GM21360 (cell line): Measurements from ENCODE around the gene PHETA1.

Source experiments
- ATAC-seq: cut with Tn5 transposase; IDR thresholded peaks from one replicate; pipeline ENCODE4 v1.9.1; 2021; ENCODE audit warnings: mild to moderate bottlenecking, moderate library complexity; ENCODE audit not compliant: unreplicated experiment

PHETA1 gene, protein sequence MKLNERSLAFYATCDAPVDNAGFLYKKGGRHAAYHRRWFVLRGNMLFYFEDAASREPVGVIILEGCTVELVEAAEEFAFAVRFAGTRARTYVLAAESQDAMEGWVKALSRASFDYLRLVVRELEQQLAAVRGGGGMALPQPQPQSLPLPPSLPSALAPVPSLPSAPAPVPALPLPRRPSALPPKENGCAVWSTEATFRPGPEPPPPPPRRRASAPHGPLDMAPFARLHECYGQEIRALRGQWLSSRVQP

DNA sequence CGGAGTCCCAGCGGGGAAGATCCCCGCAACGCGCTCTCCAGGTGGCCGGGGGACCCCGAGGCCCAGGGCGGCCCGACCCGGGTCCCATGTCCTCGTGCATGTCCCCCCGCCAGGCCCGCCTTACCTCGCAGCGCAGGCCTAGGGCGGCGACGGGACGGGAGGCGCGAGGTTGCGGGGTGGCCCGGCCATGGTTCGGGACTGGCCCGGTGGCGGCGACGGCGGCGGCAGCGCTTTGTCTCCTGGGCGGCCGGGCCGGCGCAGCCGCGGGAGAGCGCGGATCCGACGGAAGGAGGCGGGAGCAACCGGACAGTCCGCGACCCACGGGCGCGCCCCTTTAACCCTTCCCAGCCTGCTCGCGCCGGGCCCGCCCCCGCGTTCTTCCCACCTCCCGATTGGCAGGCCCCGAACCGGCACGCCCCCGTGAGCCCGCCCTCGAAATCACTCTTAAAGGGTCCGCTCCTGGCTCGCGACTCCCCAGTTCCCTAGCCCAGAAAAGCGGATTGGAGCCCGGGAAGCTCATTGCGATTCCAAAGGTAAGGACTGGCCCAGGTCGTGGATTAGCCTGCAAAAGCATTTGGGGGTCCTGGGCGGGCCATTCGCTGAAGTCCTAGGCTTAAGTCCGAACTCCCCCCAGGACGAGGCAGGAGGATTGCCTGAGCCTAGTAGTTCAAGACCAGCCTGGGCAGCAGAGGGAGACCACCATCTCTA lies at the start of gene PHETA1:
PHETA1 (minus strand) TSS at position 308 of the 708 bp plus-strand sequence. CDS start 5,668 bp downstream, outside the sequence.
- ATAC-seq = peak; percentile 84

- ATAC-seq = no peak
Observed at GRCh38 chr12:111418594-111418880, 49.6 kb upstream of the PHETA1 start.

- ATAC-seq = no peak
Observed at GRCh38 chr12:111417784-111418593, 49.1 kb upstream of the PHETA1 start.

DNA sequence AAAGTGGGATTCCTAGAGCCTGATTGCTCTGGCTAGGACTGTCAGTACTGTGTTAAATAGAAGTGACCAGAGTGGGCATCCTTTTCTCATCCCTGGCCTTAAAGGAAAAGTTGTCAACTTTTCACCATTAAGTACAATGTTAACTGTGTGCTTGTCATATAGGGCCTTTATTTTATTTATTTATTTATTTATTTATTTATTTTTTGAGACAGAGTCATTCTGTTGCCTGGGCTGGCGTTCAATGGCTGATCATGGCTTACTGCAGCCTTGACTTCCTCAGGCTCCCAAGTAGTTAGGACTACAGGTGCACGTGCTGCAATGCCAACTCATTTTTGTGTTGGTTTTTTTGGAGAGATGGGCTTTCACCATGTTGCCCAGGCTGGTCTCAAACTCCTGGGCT lies 48.4 kb upstream of the PHETA1 start:
- ATAC-seq = no peak

DNA sequence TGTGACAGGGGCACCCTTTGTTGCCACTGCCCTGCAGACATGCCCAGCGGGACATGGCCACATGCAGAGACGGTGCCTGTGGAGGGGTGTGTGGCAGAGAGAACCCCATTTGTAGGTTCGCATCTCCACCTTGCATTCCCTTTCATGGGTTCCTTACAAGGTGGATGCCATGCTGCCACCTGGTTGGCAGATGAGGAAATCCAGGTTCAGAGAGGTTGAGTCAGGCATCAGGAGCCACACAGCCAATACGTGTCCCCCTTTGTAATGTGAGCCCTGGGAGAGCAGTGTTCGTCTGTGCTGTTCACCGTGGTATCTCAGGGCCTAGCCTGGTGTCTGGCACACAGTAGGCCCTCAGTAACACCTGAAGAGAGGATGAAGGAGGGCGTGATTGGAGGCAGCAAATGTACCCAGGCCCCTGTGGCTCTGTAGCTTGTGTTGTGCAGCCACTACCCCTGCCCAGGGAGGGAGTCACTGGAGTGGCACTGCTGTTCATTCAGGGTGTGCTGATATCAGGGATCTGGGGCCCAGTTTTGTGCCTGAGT lies 45.9 kb upstream of the PHETA1 start:
- ATAC-seq = no peak

DNA sequence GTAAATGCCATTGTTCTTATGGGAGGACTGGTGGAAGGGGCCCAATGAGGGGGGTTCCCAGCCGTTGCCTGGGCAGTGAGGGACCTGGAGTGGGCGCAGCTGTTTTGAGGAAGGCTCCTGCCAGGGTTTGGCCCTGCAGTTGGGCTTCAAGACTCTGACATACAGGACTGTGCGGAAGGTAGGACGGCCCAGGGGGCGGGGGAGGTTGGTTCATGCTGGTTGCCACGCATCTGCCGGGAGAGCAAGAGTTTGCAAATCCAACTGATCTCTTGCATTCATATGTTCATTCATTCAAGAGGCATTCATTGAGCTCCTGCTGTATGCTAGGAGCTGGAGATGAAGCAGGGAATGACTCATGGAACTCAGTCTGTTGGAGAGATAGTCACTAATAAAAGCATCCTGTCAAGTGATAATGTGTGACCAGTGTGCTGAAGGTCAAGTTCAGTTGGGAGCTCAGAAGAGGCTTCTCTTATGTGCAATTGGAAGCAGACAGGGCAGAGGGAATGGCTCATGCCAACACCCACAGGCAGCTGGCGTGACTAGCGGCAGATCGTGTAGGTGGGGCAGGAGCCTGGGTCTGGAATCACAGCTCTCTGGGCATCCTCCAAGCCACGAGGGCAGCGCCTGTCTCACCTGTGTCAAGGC lies 44.7 kb upstream of the PHETA1 start:
- ATAC-seq = no peak

- ATAC-seq = no peak
Observed at GRCh38 chr12:111412830-111413441, 44.0 kb upstream of the PHETA1 start.

DNA sequence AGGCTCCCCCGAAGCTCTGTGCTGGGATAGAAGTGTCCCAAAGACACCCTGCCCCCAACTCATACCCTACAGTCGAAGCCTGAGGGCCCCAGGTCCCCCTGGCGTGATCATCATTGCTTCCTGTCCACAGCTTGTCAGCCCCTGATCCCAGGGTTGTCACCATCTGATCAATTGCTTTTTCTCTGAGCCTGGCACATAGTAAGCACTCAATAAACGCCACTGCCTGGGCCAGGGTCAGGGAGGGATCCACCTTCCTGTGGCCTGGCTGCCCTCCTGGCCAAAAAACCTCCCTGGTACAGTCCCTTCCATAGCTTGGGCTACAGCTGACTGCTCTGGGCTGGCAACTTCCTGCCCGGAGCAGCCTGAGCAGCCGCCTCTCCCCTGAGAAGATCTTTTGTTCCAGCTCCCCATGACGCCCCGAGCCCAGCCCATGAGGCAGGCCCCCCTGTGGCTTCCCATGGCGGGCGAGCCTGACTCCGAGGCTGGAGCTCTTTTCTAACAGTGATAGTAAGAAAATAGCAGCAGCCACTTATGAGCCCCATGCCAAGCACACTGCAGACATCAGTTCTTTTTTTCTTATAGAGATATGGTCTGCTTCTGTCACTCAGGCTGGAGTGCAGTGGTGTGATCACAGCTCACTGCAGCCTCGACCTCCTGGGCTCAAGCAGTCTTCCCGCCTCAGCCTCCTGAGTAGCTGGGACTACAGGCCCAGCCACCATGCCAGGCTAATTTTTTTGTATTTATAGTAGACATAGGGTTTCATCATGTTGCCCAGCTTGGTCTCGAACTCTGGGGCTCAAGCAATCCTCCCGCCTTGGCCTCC lies 43.3 kb upstream of the PHETA1 start:
- ATAC-seq = no peak

GRCh38 chr12:111411185-111411764 lies 42.4 kb upstream of the PHETA1 start:
- ATAC-seq = no peak

DNA sequence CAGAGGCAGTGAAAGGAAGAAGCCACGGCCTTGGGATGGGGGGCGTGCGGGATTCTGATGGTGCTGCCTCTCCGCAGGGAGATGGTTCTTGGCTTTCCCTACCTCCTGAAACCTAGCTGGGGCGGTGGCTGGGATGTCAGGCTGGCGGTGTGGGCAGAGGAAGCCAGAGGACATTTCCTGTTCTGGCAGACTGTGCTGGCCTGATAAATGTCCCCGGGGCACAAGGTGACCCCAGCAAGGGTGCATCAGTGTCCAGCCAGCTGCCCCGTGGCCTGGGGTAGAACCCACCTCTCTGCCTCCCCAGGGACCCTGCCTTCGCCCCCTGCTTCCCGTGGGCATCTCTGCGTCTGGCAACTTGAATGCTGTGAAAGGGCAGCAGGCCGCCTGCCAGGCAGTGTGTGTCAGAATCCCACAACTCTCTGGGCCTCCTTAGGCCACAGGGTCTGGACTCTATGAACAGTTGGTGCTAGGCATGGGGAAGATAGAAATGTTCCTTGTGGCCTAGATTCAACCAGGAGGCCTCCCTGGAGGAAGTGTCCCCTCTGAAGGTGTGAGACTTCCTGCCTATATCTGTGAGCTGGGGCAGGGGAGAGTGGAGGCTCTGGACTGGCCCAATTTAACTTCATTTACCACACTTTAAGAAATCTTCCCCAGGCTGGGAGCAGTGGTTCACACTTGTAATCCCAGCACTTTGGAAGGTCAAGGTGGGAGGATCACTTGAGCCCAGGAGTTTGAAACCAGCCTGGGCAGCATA lies 41.7 kb upstream of the PHETA1 start:
- ATAC-seq = no peak

DNA sequence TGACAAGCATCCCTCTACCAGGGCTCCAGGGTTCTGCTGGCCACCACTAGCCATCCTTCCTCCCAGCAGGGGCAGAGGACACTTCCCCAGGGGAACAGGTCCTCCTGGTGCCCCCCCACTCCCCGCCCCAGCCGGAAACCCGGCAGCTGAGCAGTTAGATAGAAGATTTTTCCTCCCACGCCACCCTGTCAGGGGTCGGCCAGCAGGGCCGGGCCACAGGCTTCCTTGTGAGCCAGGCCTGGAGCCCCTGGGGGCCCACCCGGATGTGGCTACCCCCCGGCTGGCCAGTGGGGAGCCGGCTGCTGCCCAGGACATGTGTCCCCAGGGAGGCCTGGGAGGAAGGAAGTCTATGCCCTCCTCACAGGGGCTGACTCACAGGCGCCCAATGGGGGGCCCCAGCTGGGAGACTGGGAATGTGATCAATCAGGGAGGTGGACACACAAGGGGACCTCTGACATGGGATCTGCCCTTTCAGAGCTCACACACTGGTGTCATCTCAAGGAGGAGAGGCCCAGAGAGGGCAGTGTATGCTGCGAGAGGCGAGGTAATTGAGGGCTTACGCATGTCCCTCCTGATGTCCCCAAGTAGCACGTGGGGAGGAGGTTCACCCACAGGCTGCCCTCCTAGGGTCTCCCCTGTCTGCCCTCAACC lies 41.0 kb upstream of the PHETA1 start:
- ATAC-seq = no peak

DNA sequence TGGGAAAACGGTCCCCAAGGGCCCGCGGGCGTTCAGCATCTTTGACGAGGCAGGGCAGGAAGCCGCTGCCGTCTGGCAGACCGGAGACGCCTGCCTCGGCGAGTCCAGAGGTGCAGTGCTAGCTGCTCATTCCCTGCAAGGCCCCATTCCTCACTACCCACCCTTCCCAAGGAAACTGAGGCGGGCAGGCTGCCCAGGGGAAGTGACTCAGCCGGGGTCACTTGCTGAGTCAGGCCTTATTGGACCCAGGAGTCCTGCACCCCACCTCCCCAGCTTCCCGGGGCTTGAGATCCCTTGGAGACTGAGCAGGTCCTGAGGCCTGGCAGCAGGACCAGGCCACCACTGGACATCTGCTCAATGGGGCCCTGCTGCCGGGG lies 40.5 kb upstream of the PHETA1 start:
- no peak for ATAC-seq

DNA sequence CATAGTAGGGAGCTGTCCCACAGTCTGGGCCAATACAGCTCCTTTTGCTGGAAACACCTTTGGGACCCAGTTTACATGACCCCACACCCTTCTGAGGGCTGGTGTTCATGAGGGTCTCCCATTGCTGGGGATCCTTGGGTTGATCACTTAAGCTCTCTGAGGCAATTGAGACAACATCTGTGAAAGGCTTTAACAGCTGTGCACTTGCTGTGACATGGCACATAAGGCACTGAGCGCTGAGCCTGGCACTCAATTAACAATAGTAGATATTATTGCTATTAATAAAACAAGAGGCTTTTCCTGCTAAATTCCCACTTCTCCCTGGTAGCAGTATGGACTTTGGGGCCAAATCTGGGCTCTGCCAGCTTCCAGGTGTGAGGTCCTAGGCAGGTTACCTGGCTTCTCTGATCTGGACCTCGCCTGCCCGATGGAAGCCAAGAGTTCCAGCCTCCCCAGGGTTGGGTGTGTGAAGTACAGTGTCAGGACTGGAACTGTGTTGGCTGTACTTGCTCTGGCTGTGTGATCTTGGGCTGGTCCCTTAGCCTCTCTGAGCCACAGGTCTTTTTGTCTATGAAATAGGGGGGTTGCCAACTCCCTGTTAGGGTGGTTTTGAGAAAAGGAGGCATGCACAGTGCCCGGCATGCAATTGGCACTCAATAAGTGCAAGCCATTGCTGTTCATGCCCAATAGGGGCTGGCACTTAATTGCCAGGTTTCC lies 39.9 kb upstream of the PHETA1 start:
- ATAC-seq = no peak

DNA sequence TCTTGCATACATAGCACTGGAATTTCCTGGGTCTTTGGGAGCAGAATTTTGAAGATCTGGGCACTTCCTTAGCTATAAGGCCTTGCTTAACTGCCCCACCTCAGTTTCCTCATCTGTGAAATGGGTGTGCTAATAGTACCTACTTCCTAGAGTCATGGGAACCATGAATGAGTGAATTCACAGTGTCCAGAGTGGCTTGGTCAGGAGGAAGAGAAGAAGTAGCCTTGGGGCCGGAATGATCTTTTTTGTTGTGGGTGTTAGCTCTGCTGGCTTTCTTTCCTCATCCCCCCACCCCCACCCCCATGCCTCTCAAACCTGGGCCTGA lies 39.2 kb upstream of the PHETA1 start:
- no peak for ATAC-seq

GRCh38 chr12:111407377-111408115 lies 38.7 kb upstream of the PHETA1 start:
- no peak for ATAC-seq

DNA sequence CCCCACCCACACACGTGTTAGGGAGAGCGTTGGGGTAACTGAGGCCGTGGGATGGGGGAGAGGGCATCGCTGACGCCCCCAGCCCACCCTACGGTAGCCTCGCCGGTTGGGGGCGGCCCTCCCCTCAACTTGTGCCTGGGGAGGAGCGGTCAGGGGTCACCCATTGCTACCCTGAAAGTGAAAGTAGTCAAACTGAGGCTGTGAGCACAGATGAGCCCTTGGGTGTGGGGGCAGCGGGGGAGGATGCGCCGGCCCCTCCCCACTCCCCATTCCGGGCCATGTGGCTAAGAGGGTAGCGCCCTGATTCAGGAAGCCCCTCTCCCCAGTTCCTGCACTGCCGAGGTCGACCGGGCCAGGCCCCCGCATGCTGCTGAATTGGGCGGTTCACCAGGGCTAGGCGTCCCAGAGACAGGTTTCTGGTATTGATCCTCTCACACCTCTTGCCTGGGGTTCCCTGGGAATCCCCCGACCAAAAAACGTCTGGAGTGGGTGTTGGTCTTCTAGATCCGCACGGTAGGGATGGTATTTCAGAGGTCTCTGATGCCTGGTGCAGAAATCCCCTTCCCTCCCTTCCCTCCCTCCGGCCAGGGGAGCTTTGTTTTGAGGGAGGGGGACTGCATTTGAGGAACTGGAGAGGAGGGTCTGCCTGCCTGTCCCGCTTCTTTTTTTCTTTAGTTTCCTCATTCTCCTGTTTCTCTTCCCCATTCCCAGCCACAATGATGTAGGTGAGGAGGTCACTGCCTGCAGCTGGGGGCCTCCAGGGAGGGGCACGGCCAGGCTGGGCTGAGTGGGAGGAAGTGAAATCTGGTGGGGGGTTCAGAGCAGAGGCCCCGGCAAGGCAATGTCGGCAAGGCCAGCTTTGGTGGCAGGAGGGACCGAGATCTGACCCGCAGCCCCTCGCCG lies 37.8 kb upstream of the PHETA1 start:
- ATAC-seq = no peak
